Trophoblast cell (in vitro differentiated cells and primary cell): ENCODE measurements around the gene LCLAT1.

Experiments
- DNase-seq, 2 donors: peaks; one replicate each; pipeline ENCODE4 v3.0.0-alpha.2; 2016
- H2AFZ ChIP-seq: 2 replicates; pipeline ENCODE4 v1.6.1; 2013; ENCODE audit warnings: low read length, moderate library complexity, mild to moderate bottlenecking; ENCODE audit not compliant: insufficient read depth, poor library complexity
- H2AK5ac ChIP-seq: 2 replicates; pipeline ENCODE4 v1.6.1; 2013; ENCODE audit warnings: mild to moderate bottlenecking, low read length
- H2BK120ac ChIP-seq: 2 replicates; pipeline ENCODE4 v1.6.1; 2013; ENCODE audit warnings: low read length, mild to moderate bottlenecking, moderate library complexity; ENCODE audit not compliant: insufficient read depth, poor library complexity
- H2BK12ac ChIP-seq: 2 replicates; pipeline ENCODE4 v1.6.1; 2013; ENCODE audit warnings: mild to moderate bottlenecking, low read length, moderate library complexity
- H2BK5ac ChIP-seq: 2 replicates; pipeline ENCODE4 v1.6.1; 2013; ENCODE audit warnings: low read length, low read depth, moderate library complexity, mild to moderate bottlenecking; ENCODE audit not compliant: poor library complexity
- H3K14ac ChIP-seq: 2 replicates; pipeline ENCODE4 v1.6.1; 2013; ENCODE audit warnings: mild to moderate bottlenecking, low read length
- H3K18ac ChIP-seq: 2 replicates; pipeline ENCODE4 v1.6.1; 2013; ENCODE audit warnings: mild to moderate bottlenecking, low read length
- H3K23ac ChIP-seq: 2 replicates; pipeline ENCODE4 v1.6.1; 2013; ENCODE audit warnings: low read length
- H3K27ac ChIP-seq: 2 replicates; pipeline ENCODE4 v1.5.1; 2013; ENCODE audit warnings: low read depth, mild to moderate bottlenecking, inconsistent platforms, low read length, moderate library complexity
- H3K27me3 ChIP-seq: 2 replicates; pipeline ENCODE4 v1.6.1; 2013; ENCODE audit warnings: inconsistent platforms, mild to moderate bottlenecking, low read length, moderate library complexity; ENCODE audit not compliant: insufficient read depth
- H3K36me3 ChIP-seq, 2 experiments: 1 replicate in 1 of 2; 2 replicates in 1 of 2; pipeline ENCODE4 v1.6.1; 2013; ENCODE audit warnings: low read length in 2 of 2, mild to moderate bottlenecking in 2 of 2, moderate library complexity in 1 of 2; ENCODE audit not compliant: insufficient read depth in 2 of 2, control insufficient read depth in 1 of 2
- H3K4ac ChIP-seq: 2 replicates; pipeline ENCODE4 v1.6.1; 2013; ENCODE audit warnings: low read depth, mild to moderate bottlenecking, low read length, moderate library complexity
- H3K4me1 ChIP-seq, 2 experiments: 1 replicate in 1 of 2; 2 replicates in 1 of 2; pipeline ENCODE4 v1.6.1; 2013; ENCODE audit warnings: low read length in 2 of 2, mild to moderate bottlenecking in 2 of 2, moderate library complexity in 1 of 2; ENCODE audit not compliant: insufficient read depth in 2 of 2, control insufficient read depth in 1 of 2
- H3K4me2 ChIP-seq: 2 replicates; pipeline ENCODE4 v1.6.1; 2013; ENCODE audit warnings: inconsistent platforms, mild to moderate bottlenecking, low read length, moderate library complexity
- H3K4me3 ChIP-seq: 2 replicates; pipeline ENCODE4 v1.5.1; 2013; ENCODE audit warnings: mild to moderate bottlenecking, low read depth, low read length, inconsistent platforms
- H3K79me1 ChIP-seq: one replicate; pipeline ENCODE4 v1.6.1; 2013; ENCODE audit warnings: low read length
- H3K79me2 ChIP-seq: 2 replicates; pipeline ENCODE4 v1.6.1; 2013; ENCODE audit warnings: low read length, mild to moderate bottlenecking; ENCODE audit not compliant: control insufficient read depth, insufficient read depth, poor library complexity
- H3K9ac ChIP-seq: 2 replicates; pipeline ENCODE4 v1.6.1; 2013; ENCODE audit warnings: mild to moderate bottlenecking, low read length
- H3K9me3 ChIP-seq: 2 replicates; pipeline ENCODE4 v1.6.1; 2013; ENCODE audit warnings: low read depth, mild to moderate bottlenecking, control low read depth, inconsistent platforms, low read length; ENCODE audit not compliant: insufficient read depth
- H4K12ac ChIP-seq: 2 replicates; pipeline ENCODE4 v1.6.1; 2013; ENCODE audit warnings: low read depth, mild to moderate bottlenecking, low read length, moderate library complexity
- H4K8ac ChIP-seq: 2 replicates; pipeline ENCODE4 v1.6.1; 2013; ENCODE audit warnings: low read depth, mild to moderate bottlenecking, low read length, moderate library complexity
- H4K91ac ChIP-seq: one replicate; pipeline ENCODE4 v1.6.1; 2013; ENCODE audit warnings: low read depth, mild to moderate bottlenecking, low read length, moderate library complexity
- WGBS: extraction: QIAGEN DNeasy Blood & Tissue Kit; methylation state at CpG from one replicate; pipeline ENCODE4 v1.1.7; 2013; ENCODE audit warnings: missing lambda C conversion rate; ENCODE audit not compliant: insufficient read length, insufficient coverage; ENCODE audit errors: extremely low coverage; 5-methylcytosine and 5-hydroxymethylcytosine counted together

Gene LCLAT1

GRCh38 chr2:30626397-30626796 lies 179.4 kb downstream of the LCLAT1 start:
- H4K8ac ChIP-seq: no peak overlapping the region
- no peak overlapping the region for H2AK5ac ChIP-seq
- no peak overlapping the region for H3K27ac ChIP-seq
- no peak overlapping the region for H3K23ac ChIP-seq
- H2BK120ac ChIP-seq: no peak overlapping the region
- peaks cover 11 to 15% of the 10 kb centered on the region in 2 experiments for H3K4me1 ChIP-seq
- H2BK5ac ChIP-seq: no peak overlapping the region
- no peak overlapping the region for H2BK12ac ChIP-seq
- H2AFZ ChIP-seq: no peak overlapping the region
- no peak overlapping the region for H3K4ac ChIP-seq
- no peak overlapping the region for H3K9ac ChIP-seq
- H3K36me3 ChIP-seq: no peaks in the 10 kb centered on the region
- H4K12ac ChIP-seq: no peak overlapping the region
- H3K9me3 ChIP-seq: no peaks in the 10 kb centered on the region
- no CpG with 5 or more reads among the region's 2 CpGs for WGBS
- no peaks in the 10 kb centered on the region for H3K79me2 ChIP-seq
- no peak for DNase-seq
- no peaks in the 10 kb centered on the region for H3K27me3 ChIP-seq
- H3K4me3 ChIP-seq: no peak overlapping the region
- no peak overlapping the region for H3K14ac ChIP-seq
- peaks cover 14% of the 10 kb centered on the region for H3K79me1 ChIP-seq
- no peak overlapping the region for H3K4me2 ChIP-seq
- no peak overlapping the region for H4K91ac ChIP-seq
- H3K18ac ChIP-seq: no peak overlapping the region

GRCh38 chr2:30627151-30627550 lies 180.1 kb downstream of the LCLAT1 start:
- Histone ChIP-seq H2BK5ac (no peak overlapping the region), H2AFZ (no peak overlapping the region), H3K14ac (no peak overlapping the region), H3K79me2 (no peaks in the 10 kb centered on the region), H4K8ac (no peak overlapping the region), H3K4me1 (peaks cover 5 to 8% of the 10 kb centered on the region in 2 experiments), H3K4me3 (no peak overlapping the region), H2AK5ac (no peak overlapping the region), H3K27ac (no peak overlapping the region), H3K18ac (no peak overlapping the region), H3K27me3 (no peaks in the 10 kb centered on the region), H2BK12ac (no peak overlapping the region), H3K23ac (no peak overlapping the region), H3K36me3 (no peaks in the 10 kb centered on the region), H3K79me1 (peaks cover 9% of the 10 kb centered on the region), H3K4me2 (no peak overlapping the region), H3K4ac (no peak overlapping the region), H4K91ac (no peak overlapping the region), H2BK120ac (peak overlapping the region; percentile 13), H3K9me3 (no peaks in the 10 kb centered on the region), H4K12ac (no peak overlapping the region), H3K9ac (no peak overlapping the region)
- no peak for DNase-seq
- no CpG with 5 or more reads among the region's 8 CpGs for WGBS

GRCh38 chr2:30628341-30628740 lies 181.3 kb downstream of the LCLAT1 start:
- Histone ChIP-seq H3K18ac (no peak overlapping the region), H3K79me1 (peaks cover 4% of the 10 kb centered on the region), H3K79me2 (no peaks in the 10 kb centered on the region), H3K27ac (no peak overlapping the region), H3K4me1 (peaks cover 0 to 2% of the 10 kb centered on the region in 2 experiments), H3K4me3 (no peak overlapping the region), H2BK12ac (no peak overlapping the region), H4K8ac (no peak overlapping the region), H3K27me3 (no peaks in the 10 kb centered on the region), H4K12ac (no peak overlapping the region), H3K9me3 (no peaks in the 10 kb centered on the region), H2BK5ac (no peak overlapping the region), H3K23ac (no peak overlapping the region), H2AK5ac (no peak overlapping the region), H3K14ac (no peak overlapping the region), H3K4ac (no peak overlapping the region), H3K36me3 (no peaks in the 10 kb centered on the region), H2AFZ (no peak overlapping the region), H2BK120ac (no peak overlapping the region), H3K4me2 (no peak overlapping the region), H4K91ac (no peak overlapping the region), H3K9ac (no peak overlapping the region)
- no peak for DNase-seq
- WGBS: no CpG with 5 or more reads among the region's 2 CpGs

- Histone ChIP-seq H3K4ac (no peak overlapping the region), H3K23ac (no peak overlapping the region), H2BK120ac (peak overlapping the region; percentile 51), H2AFZ (no peak overlapping the region), H4K8ac (no peak overlapping the region), H3K27me3 (no peaks in the 10 kb centered on the region), H3K79me2 (no peaks in the 10 kb centered on the region), H3K18ac (no peak overlapping the region), H3K4me1 (peaks cover 0 to 2% of the 10 kb centered on the region in 2 experiments), H4K91ac (no peak overlapping the region), H3K27ac (no peak overlapping the region), H2BK12ac (no peak overlapping the region), H3K36me3 (no peaks in the 10 kb centered on the region), H3K9ac (no peak overlapping the region), H3K14ac (peak overlapping the region; percentile 70), H4K12ac (no peak overlapping the region), H3K4me2 (no peak overlapping the region), H2AK5ac (no peak overlapping the region), H2BK5ac (no peak overlapping the region), H3K79me1 (peaks cover 4% of the 10 kb centered on the region), H3K9me3 (no peaks in the 10 kb centered on the region), H3K4me3 (no peak overlapping the region)
- DNase-seq: peak in 1 of 2 donors; percentile 40
- WGBS: no CpG with 5 or more reads among the region's 6 CpGs
These were observed 182.8 kb downstream of the LCLAT1 start for GRCh38 chr2:30629866-30630265.
